HCT116 (cell line): Measurements from ENCODE around the gene FAM81B. TPM values are rescaled to one million over a fixed set of nuclear protein-coding genes. Genes with fewer than 3 reads are reported as not detected.

Experiments
- ATAC-seq: fragments of 200-7000 bp; cut with Tn5 transposase; 2 replicates; pipeline ENCODE4 v1.9.1; 2020; ENCODE audit warnings: mild to moderate bottlenecking, moderate library complexity
- BruUV-seq: library from RNA; stranded (reverse); fragments of 400-500 nt; replicated peaks from 2 replicates; lab custom pipeline; 2021; lab: Mats Ljungman, UMichigan
- CTCF ChIA-PET: fragments of 300-600 bp; sonication (Branson Sonifier 250); formaldehyde crosslinking; loops from one replicate; lab custom pipeline; 2021; ENCODE audit warnings: antibody characterized with exemption; lab: Charles Lee
- POLR2A ChIA-PET: fragments of 300-600, 350-600 bp; sonication (Branson Sonifier 250); formaldehyde crosslinking; loops from one replicate; lab custom pipeline; 2021; ENCODE audit warnings: antibody characterized with exemption; lab: Charles Lee
- RAD21 ChIA-PET, 2 experiments: fragments of 300-600 bp; sonication (Branson Sonifier 250); formaldehyde crosslinking; loops; one replicate each; lab custom pipeline; 2023; ENCODE audit warnings: low total read pairs in 2 of 2; ENCODE audit not compliant: uncharacterized antibody in 2 of 2, unreplicated experiment in 2 of 2, low non-redundant PET in 1 of 2; lab: Charles Lee
- DNase-seq: peaks from one replicate; pipeline ENCODE4 v3.0.0-alpha.2; 2010; ENCODE audit warnings: low read depth, low spot score
- H2AFZ ChIP-seq: fragments of 200-600 bp; shearing (Covaris generic), sonication (generic); 2 replicates; pipeline ENCODE4 v1.6.1; 2017; ENCODE audit warnings: low read depth, mixed run types, mixed read lengths, antibody characterized with exemption, low read length; ENCODE audit not compliant: poor library complexity, severe bottlenecking
- H3K27ac ChIP-seq: 2 replicates; pipeline ENCODE4 v1.5.1; 2012; ENCODE audit warnings: low read depth, low read length
- H3K27me3 ChIP-seq: fragments of 200-600 bp; sonication (generic); 2 replicates; pipeline ENCODE4 v1.6.1; 2016; ENCODE audit warnings: mixed run types, low read length, mixed read lengths; ENCODE audit not compliant: insufficient read depth
- H3K36me3 ChIP-seq, 2 experiments: fragments of 200-500 bp in 1 of 2; fragments of 200-600 bp in 1 of 2; sonication (Bioruptor generic) in 1 of 2; sonication (generic) in 1 of 2; 2 replicates each; pipeline versions ENCODE4 v1.5.1 to v1.6.1; 2014 to 2016; ENCODE audit warnings: low read length in 2 of 2, inconsistent platforms in 1 of 2, mixed read lengths in 1 of 2, mixed run types in 1 of 2; ENCODE audit not compliant: insufficient read depth in 2 of 2, control insufficient read depth in 1 of 2
- H3K4me1 ChIP-seq, 2 experiments: fragments of 200-600 bp in 1 of 2; sonication (generic) in 1 of 2; 2 replicates each; pipeline versions ENCODE4 v1.5.1 to v1.6.1; 2012 to 2017; ENCODE audit warnings: low read length in 2 of 2, inconsistent platforms in 1 of 2, mild to moderate bottlenecking in 1 of 2, mixed read lengths in 1 of 2, mixed run types in 1 of 2, moderate library complexity in 1 of 2; ENCODE audit not compliant: insufficient read depth in 2 of 2, control insufficient read depth in 1 of 2
- H3K4me2 ChIP-seq: fragments of 200-600 bp; sonication (generic); 2 replicates; pipeline ENCODE4 v1.6.1; 2017; ENCODE audit warnings: mixed run types, low read length, mixed read lengths
- H3K4me3 ChIP-seq, 2 experiments: fragments of 200-600 bp in 1 of 2; sonication (generic) in 1 of 2; replicated peaks in 1 of 2; 2 replicates each; pipeline ENCODE4 v1.5.1; 2011 to 2016; ENCODE audit warnings: low read length in 2 of 2, control low read depth in 1 of 2, low read depth in 1 of 2, mild to moderate bottlenecking in 1 of 2, mixed read lengths in 1 of 2, mixed run types in 1 of 2
- H3K79me2 ChIP-seq: fragments of 200-600 bp; sonication (generic); 2 replicates; pipeline ENCODE4 v1.6.1; 2017; ENCODE audit warnings: mild to moderate bottlenecking, mixed run types, low read length, moderate library complexity, mixed read lengths; ENCODE audit not compliant: insufficient read depth
- H3K9ac ChIP-seq: fragments of 200-600 bp; sonication (generic); 2 replicates; pipeline ENCODE4 v1.6.1; 2016; ENCODE audit warnings: low read length, mixed read lengths
- H3K9me2 ChIP-seq: fragments of 200-600 bp; sonication (generic), shearing (Covaris generic); 2 replicates; pipeline ENCODE4 v1.6.1; 2017; ENCODE audit warnings: mixed run types, mild to moderate bottlenecking, moderate library complexity; ENCODE audit not compliant: insufficient read depth
- H3K9me3 ChIP-seq, 2 experiments: fragments of 200-500 bp in 1 of 2; fragments of 200-600 bp in 1 of 2; sonication (Bioruptor generic) in 1 of 2; sonication (generic) in 1 of 2; 2 replicates each; pipeline ENCODE4 v1.6.1; 2014 to 2017; ENCODE audit warnings: low read length in 2 of 2, mixed read lengths in 2 of 2, inconsistent platforms in 1 of 2, low read depth in 1 of 2, mild to moderate bottlenecking in 1 of 2, mixed run types in 1 of 2, moderate library complexity in 1 of 2; ENCODE audit not compliant: control insufficient read depth in 1 of 2, insufficient read depth in 1 of 2
- H4K20me1 ChIP-seq: fragments of 200-600 bp; sonication (generic), shearing (Covaris generic); 2 replicates; pipeline ENCODE4 v1.6.1; 2017; ENCODE audit warnings: mixed run types, mild to moderate bottlenecking, moderate library complexity; ENCODE audit not compliant: insufficient read depth
- CEBPB ChIP-seq: IDR thresholded peaks from 2 replicates; pipeline ENCODE4 v1.6.1; 2012; ENCODE audit warnings: low read depth
- EGR1 ChIP-seq: IDR thresholded peaks from 2 replicates; pipeline ENCODE4 v1.6.1; 2012; ENCODE audit warnings: low read depth
- ELF1 ChIP-seq: IDR thresholded peaks from 2 replicates; pipeline ENCODE4 v1.6.1; 2012; ENCODE audit warnings: low read depth, borderline replicate concordance
- EZH2 ChIP-seq: fragments of 200-600 bp; sonication (generic); IDR thresholded peaks from 2 replicates; pipeline ENCODE4 v1.6.1; 2017; ENCODE audit warnings: antibody characterized with exemption, mixed run types
- EZH2phosphoT487 ChIP-seq: fragments of 200-600 bp; IDR thresholded peaks from 2 replicates; pipeline ENCODE4 v1.6.1; 2018; ENCODE audit warnings: antibody characterized with exemption, borderline replicate concordance
- FOSL1 ChIP-seq: IDR thresholded peaks from 2 replicates; pipeline ENCODE4 v1.6.1; 2012; ENCODE audit warnings: low read depth
- JUND ChIP-seq: IDR thresholded peaks from 2 replicates; pipeline ENCODE4 v1.6.1; 2012
- POLR2AphosphoS5 ChIP-seq: IDR thresholded peaks from 2 replicates; pipeline ENCODE4 v1.6.1; 2011; ENCODE audit warnings: mild to moderate bottlenecking, low read depth, low read length, moderate library complexity
- RAD21 ChIP-seq: IDR thresholded peaks from 2 replicates; pipeline ENCODE4 v1.6.1; 2012; ENCODE audit warnings: low read depth, mild to moderate bottlenecking
- SIN3A ChIP-seq: IDR thresholded peaks from 2 replicates; pipeline ENCODE4 v1.6.1; 2012; ENCODE audit warnings: low read depth
- SRF ChIP-seq: IDR thresholded peaks from 2 replicates; pipeline ENCODE4 v1.6.1; 2012; ENCODE audit warnings: low read depth
- TCF7L2 ChIP-seq: IDR thresholded peaks from 2 replicates; pipeline ENCODE4 v1.7.0; 2011; ENCODE audit warnings: borderline replicate concordance, inconsistent platforms; ENCODE audit not compliant: insufficient read depth, insufficient read length; ENCODE audit errors: extremely low read depth
- YY1 ChIP-seq: IDR thresholded peaks from 2 replicates; pipeline ENCODE4 v1.6.1; 2011; ENCODE audit warnings: low read length, low read depth, moderate library complexity, mild to moderate bottlenecking; ENCODE audit not compliant: insufficient replicate concordance; ENCODE audit errors: extremely low read depth
- ZFX ChIP-seq: fragments of 450-650 bp; IDR thresholded peaks from 2 replicates; pipeline ENCODE4 v1.6.1; 2017
- ZNF274 ChIP-seq: fragments of 200-500 bp; sonication (Bioruptor generic); IDR thresholded peaks from 2 replicates; pipeline ENCODE4 v1.6.1; 2014; ENCODE audit warnings: mild to moderate bottlenecking, low read depth, low read length, inconsistent platforms
- intact Hi-C: fragments of 100-400 bp; cut with micrococcal nuclease; formaldehyde crosslinking; loops from 2 replicates; pipeline ENCODE4 v1.10.0; 2022
- total RNA-seq: library from RNA; stranded (reverse); gene quantifications from one replicate; pipeline ENCODE4 v1.2.1, GENCODE V29; 2021; ENCODE audit not compliant: unreplicated experiment
- TF ChIP-seq, protein P1 (sequence below): IDR thresholded peaks from 2 replicates; pipeline ENCODE4 v1.6.1; 2012
- TF ChIP-seq, protein P2 (sequence below): IDR thresholded peaks from 2 replicates; pipeline ENCODE4 v1.6.1; 2011; ENCODE audit warnings: mild to moderate bottlenecking, low read length, moderate library complexity; ENCODE audit not compliant: insufficient replicate concordance; ENCODE audit errors: extremely low read depth
- TF ChIP-seq, protein P3 (sequence below): IDR thresholded peaks from 2 replicates; pipeline ENCODE4 v1.6.1; 2012; ENCODE audit warnings: low read depth
- TF ChIP-seq, protein P4 (sequence below): IDR thresholded peaks from 2 replicates; pipeline ENCODE4 v1.6.1; 2012

Gene FAM81B
- total RNA-seq, 1 experiment from 2014 or later: not detected

DNA sequence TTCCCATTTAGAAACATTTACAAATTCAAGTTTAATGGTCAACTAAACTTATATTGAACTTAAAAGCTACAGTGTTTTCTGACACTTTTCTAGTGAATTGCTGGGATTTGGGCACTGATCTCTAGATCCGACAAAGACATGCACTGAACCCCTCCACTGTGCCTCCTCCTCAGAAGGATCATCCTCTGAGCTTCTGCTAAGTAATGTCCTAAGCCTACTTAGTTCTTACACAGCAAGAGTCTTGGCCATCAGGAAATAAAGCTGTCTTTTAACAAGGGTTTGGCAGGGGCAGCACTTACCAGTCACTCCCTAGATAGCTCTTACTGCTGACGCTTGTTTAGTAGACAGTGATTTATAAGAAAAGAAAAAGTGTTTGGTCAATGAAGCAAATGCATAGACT, 50.5 kb downstream of the FAM81B start:
- no peak overlapping the region for H3K4me2 ChIP-seq
- RAD21 ChIA-PET: no interaction called here
- ATAC-seq: no peak
- intact Hi-C loops: no loop called here
- no TSS peak for BruUV-seq
- TF ChIP-seq SIN3A (no peak), CEBPB (no peak), EGR1 (no peak), ELF1 (no peak), POLR2AphosphoS5 (no peak), RAD21 (no peak), SRF (no peak), YY1 (no peak), EZH2 (no peak), FOSL1 (no peak), ZNF274 (no peak), EZH2phosphoT487 (no peak), ZFX (no peak), JUND (no peak), TCF7L2 (no peak)
- TF ChIP-seq, protein P1, sequence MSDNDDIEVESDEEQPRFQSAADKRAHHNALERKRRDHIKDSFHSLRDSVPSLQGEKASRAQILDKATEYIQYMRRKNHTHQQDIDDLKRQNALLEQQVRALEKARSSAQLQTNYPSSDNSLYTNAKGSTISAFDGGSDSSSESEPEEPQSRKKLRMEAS: no peak
- TF ChIP-seq, protein P2, sequence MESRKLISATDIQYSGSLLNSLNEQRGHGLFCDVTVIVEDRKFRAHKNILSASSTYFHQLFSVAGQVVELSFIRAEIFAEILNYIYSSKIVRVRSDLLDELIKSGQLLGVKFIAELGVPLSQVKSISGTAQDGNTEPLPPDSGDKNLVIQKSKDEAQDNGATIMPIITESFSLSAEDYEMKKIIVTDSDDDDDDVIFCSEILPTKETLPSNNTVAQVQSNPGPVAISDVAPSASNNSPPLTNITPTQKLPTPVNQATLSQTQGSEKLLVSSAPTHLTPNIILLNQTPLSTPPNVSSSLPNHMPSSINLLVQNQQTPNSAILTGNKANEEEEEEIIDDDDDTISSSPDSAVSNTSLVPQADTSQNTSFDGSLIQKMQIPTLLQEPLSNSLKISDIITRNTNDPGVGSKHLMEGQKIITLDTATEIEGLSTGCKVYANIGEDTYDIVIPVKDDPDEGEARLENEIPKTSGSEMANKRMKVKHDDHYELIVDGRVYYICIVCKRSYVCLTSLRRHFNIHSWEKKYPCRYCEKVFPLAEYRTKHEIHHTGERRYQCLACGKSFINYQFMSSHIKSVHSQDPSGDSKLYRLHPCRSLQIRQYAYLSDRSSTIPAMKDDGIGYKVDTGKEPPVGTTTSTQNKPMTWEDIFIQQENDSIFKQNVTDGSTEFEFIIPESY: no peak
- TF ChIP-seq, protein P3, sequence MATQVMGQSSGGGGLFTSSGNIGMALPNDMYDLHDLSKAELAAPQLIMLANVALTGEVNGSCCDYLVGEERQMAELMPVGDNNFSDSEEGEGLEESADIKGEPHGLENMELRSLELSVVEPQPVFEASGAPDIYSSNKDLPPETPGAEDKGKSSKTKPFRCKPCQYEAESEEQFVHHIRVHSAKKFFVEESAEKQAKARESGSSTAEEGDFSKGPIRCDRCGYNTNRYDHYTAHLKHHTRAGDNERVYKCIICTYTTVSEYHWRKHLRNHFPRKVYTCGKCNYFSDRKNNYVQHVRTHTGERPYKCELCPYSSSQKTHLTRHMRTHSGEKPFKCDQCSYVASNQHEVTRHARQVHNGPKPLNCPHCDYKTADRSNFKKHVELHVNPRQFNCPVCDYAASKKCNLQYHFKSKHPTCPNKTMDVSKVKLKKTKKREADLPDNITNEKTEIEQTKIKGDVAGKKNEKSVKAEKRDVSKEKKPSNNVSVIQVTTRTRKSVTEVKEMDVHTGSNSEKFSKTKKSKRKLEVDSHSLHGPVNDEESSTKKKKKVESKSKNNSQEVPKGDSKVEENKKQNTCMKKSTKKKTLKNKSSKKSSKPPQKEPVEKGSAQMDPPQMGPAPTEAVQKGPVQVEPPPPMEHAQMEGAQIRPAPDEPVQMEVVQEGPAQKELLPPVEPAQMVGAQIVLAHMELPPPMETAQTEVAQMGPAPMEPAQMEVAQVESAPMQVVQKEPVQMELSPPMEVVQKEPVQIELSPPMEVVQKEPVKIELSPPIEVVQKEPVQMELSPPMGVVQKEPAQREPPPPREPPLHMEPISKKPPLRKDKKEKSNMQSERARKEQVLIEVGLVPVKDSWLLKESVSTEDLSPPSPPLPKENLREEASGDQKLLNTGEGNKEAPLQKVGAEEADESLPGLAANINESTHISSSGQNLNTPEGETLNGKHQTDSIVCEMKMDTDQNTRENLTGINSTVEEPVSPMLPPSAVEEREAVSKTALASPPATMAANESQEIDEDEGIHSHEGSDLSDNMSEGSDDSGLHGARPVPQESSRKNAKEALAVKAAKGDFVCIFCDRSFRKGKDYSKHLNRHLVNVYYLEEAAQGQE: no peak
- TF ChIP-seq, protein P4, sequence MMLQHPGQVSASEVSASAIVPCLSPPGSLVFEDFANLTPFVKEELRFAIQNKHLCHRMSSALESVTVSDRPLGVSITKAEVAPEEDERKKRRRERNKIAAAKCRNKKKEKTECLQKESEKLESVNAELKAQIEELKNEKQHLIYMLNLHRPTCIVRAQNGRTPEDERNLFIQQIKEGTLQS: no peak
- TF ChIP-seq, all 23 proteins: peak for 0
- DNase-seq: no peak
- Histone ChIP-seq H3K27me3 (no peaks in the 10 kb centered on the region), H3K9me2 (no peaks in the 10 kb centered on the region), H3K4me3 (no peak overlapping the region), H3K9ac (no peak overlapping the region), H3K4me1 (peaks cover 0 to 7% of the 10 kb centered on the region in 2 experiments; a peak in 1 of 4 replicates), H3K9me3 (no peaks in the 10 kb centered on the region), H4K20me1 (no peaks in the 10 kb centered on the region), H3K27ac (no peak overlapping the region), H3K79me2 (no peaks in the 10 kb centered on the region), H3K36me3 (no peaks in the 10 kb centered on the region), H2AFZ (no peak overlapping the region)
- CTCF ChIA-PET: no interaction called here
- POLR2A ChIA-PET: no interaction called here
